ENCODE measurements around the gene SRGAP2C.
"Not testable (repeated sequence)": the region's sequence is repeated elsewhere in the genome, so short reads cannot be mapped to it uniquely, and the experiment has no call there.

- not testable (repeated sequence) for TF ChIP-seq YY1 (IDR thresholded peaks at IDR 0.05; ENCODE audit: insufficient read depth, insufficient read length); ZNF274 (IDR thresholded peaks at IDR 0.05; ENCODE audit: low read depth, low read length)
Observed at GRCh38 chr1:121348115-121348514, 163.3 kb downstream of the SRGAP2C start.

Measured in NT2/D1 (cell line).